Parietal lobe (tissue), 1 donor: ENCODE data around the gene RALA. TPM values are rescaled to one million over a fixed set of nuclear protein-coding genes. Genes with fewer than 3 reads are reported as not detected.

Experiments
- total RNA-seq: library from RNA; depleted of rRNA; stranded (reverse); fragments of >200 nt; gene quantifications from one replicate; pipeline ENCODE4 v1.2.3, GENCODE V29; 2014

RALA gene, protein sequence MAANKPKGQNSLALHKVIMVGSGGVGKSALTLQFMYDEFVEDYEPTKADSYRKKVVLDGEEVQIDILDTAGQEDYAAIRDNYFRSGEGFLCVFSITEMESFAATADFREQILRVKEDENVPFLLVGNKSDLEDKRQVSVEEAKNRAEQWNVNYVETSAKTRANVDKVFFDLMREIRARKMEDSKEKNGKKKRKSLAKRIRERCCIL
- 30.0 TPM for total RNA-seq

DNA sequence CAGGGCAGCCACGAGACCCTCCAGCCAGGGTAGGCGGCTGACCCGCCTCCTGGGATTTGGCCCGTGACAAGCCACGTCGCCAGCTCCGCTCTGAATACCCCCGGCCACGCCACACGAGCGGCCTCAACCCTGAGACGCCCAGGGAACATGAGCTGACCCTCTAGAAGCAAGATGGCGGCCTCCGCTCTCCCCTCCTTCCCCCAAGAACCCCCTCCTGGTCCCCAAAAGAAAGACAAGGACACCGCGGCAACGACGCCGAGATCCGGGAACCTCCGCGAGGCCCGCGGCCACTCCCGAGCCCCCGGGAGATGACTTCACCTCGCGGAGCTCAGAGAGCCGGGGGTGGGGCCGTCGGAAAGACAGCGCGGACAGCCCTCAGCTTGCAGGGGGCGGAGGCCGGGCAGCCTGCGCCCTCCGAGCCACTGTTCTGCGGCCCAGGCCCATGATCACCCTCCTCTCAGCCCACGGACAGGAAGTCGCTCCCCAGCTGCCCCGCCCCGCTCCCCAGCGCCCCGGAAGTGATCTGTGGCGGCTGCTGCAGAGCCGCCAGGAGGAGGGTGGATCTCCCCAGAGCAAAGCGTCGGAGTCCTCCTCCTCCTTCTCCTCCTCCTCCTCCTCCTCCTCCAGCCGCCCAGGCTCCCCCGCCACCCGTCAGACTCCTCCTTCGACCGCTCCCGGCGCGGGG lies at the start of gene RALA:
Gene RALA (plus strand): TSS at position 526 of the 685 bp plus-strand sequence. CDS start 63,096 bp downstream, outside the sequence.

Other genes with a start within 250 kb of the RALA start
- 78.9 TPM for gene YAE1, start 57.2 kb upstream of the RALA start, total RNA-seq